ENCODE results near the gene IAH1.

DNA sequence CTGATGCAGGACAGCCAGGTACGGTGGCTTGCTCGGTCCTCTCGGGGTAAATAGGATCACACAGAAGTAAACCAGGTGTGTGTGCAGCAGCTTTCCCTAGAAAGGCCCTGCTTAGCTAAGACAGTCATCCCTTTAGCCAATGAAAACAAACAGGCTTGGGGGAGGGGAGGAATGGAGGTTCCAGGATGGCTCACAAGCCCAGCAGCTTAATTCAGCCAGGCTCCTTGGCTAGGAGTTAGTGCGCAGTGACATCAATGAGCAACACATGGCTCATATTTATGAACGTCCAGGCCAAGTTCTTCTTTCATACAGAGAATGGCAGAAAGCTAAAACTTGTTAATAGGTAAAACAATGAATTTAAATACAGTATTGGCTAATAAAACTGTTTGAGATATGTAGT lies 10.2 kb downstream of the IAH1 start:
- no peak for TF ChIP-seq GATA2 (IDR thresholded peaks at IDR 0.05; ENCODE audit: low read depth, low read length)
- TF ChIP-seq GATA3 (IDR thresholded peaks at IDR 0.05; ENCODE audit: low read depth, low read length) = no peak
